PC-9 (cell line): Measurements from ENCODE around the gene DAPK2. TPM values are rescaled to one million over a fixed set of nuclear protein-coding genes. Genes with fewer than 3 reads are reported as not detected.

Experiments
- BruUV-seq: library from RNA; stranded (reverse); fragments of 400-500 nt; replicated peaks from 2 replicates; lab custom pipeline; 2021; lab: Mats Ljungman, UMichigan
- CTCF ChIA-PET: fragments of 300-600 bp; sonication (Branson Sonifier 250); formaldehyde crosslinking; loops from one replicate; lab custom pipeline; 2022; ENCODE audit warnings: antibody characterized with exemption; lab: Charles Lee
- POLR2A ChIA-PET: fragments of 300-600 bp; sonication (Branson Sonifier 250); formaldehyde crosslinking; loops from one replicate; lab custom pipeline; 2022; ENCODE audit warnings: antibody characterized with exemption; ENCODE audit not compliant: unreplicated experiment; lab: Charles Lee
- DNase-seq, 2 experiments: peaks; one replicate each; pipeline versions ENCODE4 v3.0.0 to v3.0.0-alpha.2; 2015 to 2022; ENCODE audit warnings: mixed read lengths in 1 of 2
- H2AFZ ChIP-seq: fragments of 200-600 bp; sonication (generic); 2 replicates; pipeline ENCODE4 v1.8.1; 2017; ENCODE audit warnings: antibody characterized with exemption
- H3F3A ChIP-seq: fragments of 200-600 bp; sonication (generic); 2 replicates; pipeline ENCODE4 v1.8.1; 2017; ENCODE audit warnings: antibody characterized with exemption, mild to moderate bottlenecking, low read depth; ENCODE audit not compliant: insufficient read depth
- H3K27ac ChIP-seq: fragments of 200-600 bp; sonication (generic); 2 replicates; pipeline ENCODE4 v1.6.1; 2016; ENCODE audit warnings: mixed run types
- H3K27me3 ChIP-seq: fragments of 200-600 bp; sonication (generic); 2 replicates; pipeline ENCODE4 v1.6.1; 2016; ENCODE audit warnings: low read depth, mixed run types; ENCODE audit not compliant: insufficient read depth
- H3K36me3 ChIP-seq: fragments of 200-600 bp; sonication (generic); 2 replicates; pipeline ENCODE4 v1.6.1; 2016; ENCODE audit warnings: low read depth, mixed run types
- H3K4me1 ChIP-seq: fragments of 200-600 bp; sonication (generic); replicated peaks from 2 replicates; pipeline ENCODE4 v1.6.1; 2016; ENCODE audit warnings: mixed run types; ENCODE audit not compliant: insufficient read depth
- H3K4me2 ChIP-seq: fragments of 200-600 bp; sonication (generic); 2 replicates; pipeline ENCODE4 v1.6.1; 2017; ENCODE audit warnings: mixed run types
- H3K4me3 ChIP-seq: fragments of 200-600 bp; sonication (generic); 2 replicates; pipeline ENCODE4 v1.6.1; 2016; ENCODE audit warnings: mixed run types
- H3K79me2 ChIP-seq: fragments of 200-600 bp; sonication (generic); 2 replicates; pipeline ENCODE4 v1.6.1; 2017; ENCODE audit warnings: low read depth, mixed run types
- H3K9me2 ChIP-seq: fragments of 200-600 bp; sonication (generic); 2 replicates; pipeline ENCODE4 v1.8.1; 2017; ENCODE audit warnings: mild to moderate bottlenecking; ENCODE audit not compliant: insufficient read depth
- H3K9me3 ChIP-seq: fragments of 200-600 bp; sonication (generic); 2 replicates; pipeline ENCODE4 v1.8.1; 2016; ENCODE audit warnings: low read depth; ENCODE audit not compliant: insufficient read depth
- H4K20me1 ChIP-seq: fragments of 200-600 bp; sonication (generic); 2 replicates; pipeline ENCODE4 v1.8.1; 2017; ENCODE audit not compliant: insufficient read depth
- EZH2 ChIP-seq: fragments of 200-600 bp; sonication (generic); IDR thresholded peaks from 2 replicates; pipeline ENCODE4 v1.8.0; 2017; ENCODE audit warnings: antibody characterized with exemption, low read depth
- intact Hi-C: fragments of 100-400 bp; cut with micrococcal nuclease; formaldehyde crosslinking; loops from one replicate; pipeline ENCODE4 v1.10.0; 2022; ENCODE audit not compliant: unreplicated experiment
- total RNA-seq: library from RNA; stranded (reverse); gene quantifications from 2 replicates; pipeline ENCODE4 v1.2.3, GENCODE V29; 2021
- TF ChIP-seq, protein P1 (sequence below): fragments of 200-600 bp; sonication (generic); conservative IDR thresholded peaks from 2 replicates; pipeline ENCODE4 v1.6.1; 2017; ENCODE audit warnings: mixed run types, antibody characterized with exemption, mild to moderate bottlenecking, moderate library complexity

The DAPK2 gene
- total RNA-seq, 1 experiment from 2014 or later: 11.0 TPM

DNA sequence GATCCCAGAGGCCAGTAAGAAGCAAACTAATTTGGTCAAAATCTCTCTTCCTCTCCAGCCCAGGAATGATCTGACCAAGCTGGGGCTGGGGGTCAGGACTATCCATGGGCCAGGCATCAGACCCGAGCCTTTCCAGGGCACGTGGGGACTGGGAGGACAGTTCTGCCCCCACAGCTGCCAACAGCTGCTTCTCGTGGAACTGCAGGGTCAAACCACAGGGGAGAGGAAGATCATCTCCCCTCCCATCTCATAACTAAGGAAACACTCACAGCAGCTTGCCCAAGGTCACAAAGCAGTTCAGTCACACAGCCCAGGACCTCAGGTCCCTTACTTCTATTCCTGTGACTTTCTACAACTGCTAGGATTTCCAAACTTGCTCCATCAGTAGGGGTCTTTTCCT, 47.1 kb downstream of the DAPK2 start:
- intact Hi-C loops: no loop called here
- TF ChIP-seq, protein P1, sequence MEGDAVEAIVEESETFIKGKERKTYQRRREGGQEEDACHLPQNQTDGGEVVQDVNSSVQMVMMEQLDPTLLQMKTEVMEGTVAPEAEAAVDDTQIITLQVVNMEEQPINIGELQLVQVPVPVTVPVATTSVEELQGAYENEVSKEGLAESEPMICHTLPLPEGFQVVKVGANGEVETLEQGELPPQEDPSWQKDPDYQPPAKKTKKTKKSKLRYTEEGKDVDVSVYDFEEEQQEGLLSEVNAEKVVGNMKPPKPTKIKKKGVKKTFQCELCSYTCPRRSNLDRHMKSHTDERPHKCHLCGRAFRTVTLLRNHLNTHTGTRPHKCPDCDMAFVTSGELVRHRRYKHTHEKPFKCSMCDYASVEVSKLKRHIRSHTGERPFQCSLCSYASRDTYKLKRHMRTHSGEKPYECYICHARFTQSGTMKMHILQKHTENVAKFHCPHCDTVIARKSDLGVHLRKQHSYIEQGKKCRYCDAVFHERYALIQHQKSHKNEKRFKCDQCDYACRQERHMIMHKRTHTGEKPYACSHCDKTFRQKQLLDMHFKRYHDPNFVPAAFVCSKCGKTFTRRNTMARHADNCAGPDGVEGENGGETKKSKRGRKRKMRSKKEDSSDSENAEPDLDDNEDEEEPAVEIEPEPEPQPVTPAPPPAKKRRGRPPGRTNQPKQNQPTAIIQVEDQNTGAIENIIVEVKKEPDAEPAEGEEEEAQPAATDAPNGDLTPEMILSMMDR: no peak
- H3K36me3 ChIP-seq: no peaks in the 10 kb centered on the region
- H3K27me3 ChIP-seq: no peaks in the 10 kb centered on the region
- peaks cover 5% of the 10 kb centered on the region for H3K4me1 ChIP-seq
- no peak overlapping the region for H3K4me3 ChIP-seq
- no peaks in the 10 kb centered on the region for H3K9me2 ChIP-seq
- H3F3A ChIP-seq: no peaks in the 10 kb centered on the region
- no peak for DNase-seq
- ChIA-PET POLR2A (no interaction called here), CTCF (no interaction called here)
- no peak overlapping the region for H2AFZ ChIP-seq
- no TSS peak for BruUV-seq
- no peaks in the 10 kb centered on the region for H4K20me1 ChIP-seq
- no peaks in the 10 kb centered on the region for H3K79me2 ChIP-seq
- H3K9me3 ChIP-seq: no peaks in the 10 kb centered on the region
- no peak overlapping the region for H3K27ac ChIP-seq
- no peak overlapping the region for H3K4me2 ChIP-seq

DNA sequence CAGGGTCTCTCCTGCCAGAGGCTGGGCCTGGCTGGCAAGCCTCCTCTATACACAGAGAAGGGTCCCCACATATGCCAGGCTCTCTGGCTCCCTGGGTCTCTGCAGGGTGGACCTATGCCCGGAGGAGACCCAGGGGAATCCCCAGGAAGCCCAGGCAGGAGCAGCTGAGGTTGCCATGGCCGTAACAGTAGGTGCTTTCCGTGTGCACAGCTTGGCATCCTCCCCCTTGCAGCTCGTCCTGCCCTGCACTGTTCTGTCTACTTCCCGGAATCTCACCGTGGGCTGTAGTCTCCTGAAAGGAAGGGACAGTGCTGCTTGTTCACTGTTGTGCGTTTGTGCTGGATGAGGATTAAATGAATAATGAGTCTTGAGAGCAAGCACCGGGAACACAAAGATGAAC, 47.8 kb downstream of the DAPK2 start:
- no peaks in the 10 kb centered on the region for H3K4me1 ChIP-seq
- no TSS peak for BruUV-seq
- H3K79me2 ChIP-seq: no peaks in the 10 kb centered on the region
- no peak overlapping the region for H3K4me2 ChIP-seq
- intact Hi-C loops: no loop called here
- no peaks in the 10 kb centered on the region for H3K36me3 ChIP-seq
- CTCF ChIA-PET: no interaction called here
- no peaks in the 10 kb centered on the region for H3K9me3 ChIP-seq
- no peaks in the 10 kb centered on the region for H4K20me1 ChIP-seq
- H3K27ac ChIP-seq: no peak overlapping the region
- H3F3A ChIP-seq: no peaks in the 10 kb centered on the region
- TF ChIP-seq, protein P1: no peak
- no peak for TF ChIP-seq EZH2
- no peak overlapping the region for H2AFZ ChIP-seq
- DNase-seq: no peak
- POLR2A ChIA-PET: no interaction called here
- no peaks in the 10 kb centered on the region for H3K9me2 ChIP-seq
- no peak overlapping the region for H3K4me3 ChIP-seq
- no peaks in the 10 kb centered on the region for H3K27me3 ChIP-seq

DNA sequence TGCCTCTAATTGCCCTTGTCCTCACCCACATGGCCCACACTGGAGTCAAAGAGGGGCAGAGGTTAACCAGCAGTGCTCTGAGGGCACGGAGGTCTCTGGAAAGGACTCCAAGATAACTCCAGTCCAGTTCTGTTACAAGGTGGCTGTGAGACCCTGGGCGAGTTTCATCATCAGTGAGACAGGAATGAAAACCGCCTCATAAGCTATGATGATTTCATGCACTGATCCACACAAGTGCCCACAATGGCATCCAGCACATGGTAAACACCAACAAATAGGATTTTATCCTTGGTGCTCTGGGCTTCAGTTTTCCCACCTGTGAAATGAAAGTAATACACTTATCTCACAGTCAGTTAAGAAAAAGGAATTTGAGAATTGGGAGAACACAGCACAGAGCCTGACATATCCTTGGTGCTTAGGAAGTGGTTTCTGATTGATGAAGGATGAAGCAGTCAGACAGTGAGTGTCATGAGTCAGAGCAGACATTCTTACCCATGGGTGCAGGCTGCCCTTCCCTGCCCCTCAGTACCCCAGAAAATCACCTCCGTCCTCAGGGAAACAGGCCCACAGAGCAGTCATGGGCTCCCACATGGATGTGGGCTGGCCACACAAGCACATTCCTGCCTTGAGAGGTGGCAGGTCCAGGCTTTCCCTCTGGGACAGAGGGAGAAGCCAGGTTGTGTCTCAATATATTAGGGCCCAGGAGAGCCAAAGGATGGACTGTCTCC, 48.4 kb downstream of the DAPK2 start:
- Histone ChIP-seq H3K79me2 (no peaks in the 10 kb centered on the region), H3K27ac (no peak overlapping the region), H3K4me1 (no peaks in the 10 kb centered on the region), H3K4me3 (no peak overlapping the region), H2AFZ (no peak overlapping the region), H3K9me2 (no peaks in the 10 kb centered on the region), H3F3A (no peaks in the 10 kb centered on the region), H4K20me1 (no peaks in the 10 kb centered on the region), H3K27me3 (no peaks in the 10 kb centered on the region), H3K4me2 (no peak overlapping the region), H3K36me3 (no peaks in the 10 kb centered on the region), H3K9me3 (no peaks in the 10 kb centered on the region)
- TF ChIP-seq, protein P1: no peak
- CTCF ChIA-PET: no interaction called here
- BruUV-seq: no TSS peak
- intact Hi-C loops: no loop called here
- POLR2A ChIA-PET: no interaction called here
- DNase-seq: no peak
